Stomach (tissue), 9 donors: ENCODE measurements around the gene MOCS1. TPM values are rescaled to one million over a fixed set of nuclear protein-coding genes. Genes with fewer than 3 reads are reported as not detected.
A peak's percentile ranks its signal among the peaks of the same experiment; 100 is the strongest.

Experiments
- DNase-seq, 2 donors: peaks; one replicate each; pipeline versions ENCODE4 v3.0.0 to v3.0.0-alpha.2; 2013 to 2019
- H3K27ac ChIP-seq, 5 donors: fragments of 200-600 bp in 4 of 5; sonication (generic) in 4 of 5; one replicate each; pipeline ENCODE4 v1.5.1; 2013 to 2019; ENCODE audit warnings: mild to moderate bottlenecking in 1 of 5, moderate library complexity in 1 of 5
- H3K27me3 ChIP-seq, 3 donors: fragments of 200-600 bp; sonication (generic); one replicate each; pipeline ENCODE4 v1.5.1; 2017 to 2019; ENCODE audit warnings: mixed run types in 1 of 3
- H3K36me3 ChIP-seq, 4 donors: fragments of 200-600 bp; sonication (generic); 1 replicate in 3 of 4; 2 replicates in 1 of 4; pipeline ENCODE4 v1.5.1; 2016 to 2019
- H3K4me1 ChIP-seq, 4 donors: fragments of 200-600 bp; sonication (generic); one replicate each; pipeline ENCODE4 v1.5.1; 2016 to 2019
- H3K4me3 ChIP-seq, 4 donors: fragments of 200-600 bp; sonication (generic) in 3 of 4; one replicate each; pipeline ENCODE4 v1.5.1; 2016 to 2019; ENCODE audit warnings: mild to moderate bottlenecking in 1 of 4
- H3K9me3 ChIP-seq, 4 donors: fragments of 200-600 bp; sonication (generic); one replicate each; pipeline ENCODE4 v1.5.1; 2016 to 2019
- CTCF ChIP-seq, 7 experiments: fragments of 450-650 bp in 4 of 7; fragments of 200-600 bp in 3 of 7; sonication (generic) in 3 of 7; IDR thresholded peaks; one replicate each; pipeline ENCODE4 v1.5.1; 2016 to 2019; ENCODE audit warnings: antibody characterized with exemption in 7 of 7, control low read depth in 2 of 7, mild to moderate bottlenecking in 1 of 7
- EP300 ChIP-seq: sonication (generic); formaldehyde crosslinking; IDR thresholded peaks from one replicate; pipeline ENCODE4 v1.6.1; 2017; ENCODE audit warnings: antibody characterized with exemption
- POLR2A ChIP-seq, 4 donors: fragments of 450-650 bp; IDR thresholded peaks; one replicate each; pipeline ENCODE4 v1.6.1; 2016; ENCODE audit warnings: antibody characterized with exemption in 4 of 4, control low read depth in 2 of 4, mild to moderate bottlenecking in 1 of 4, moderate library complexity in 1 of 4
- POLR2AphosphoS5 ChIP-seq, 3 donors: sonication (generic); formaldehyde crosslinking; IDR thresholded peaks; one replicate each; pipeline ENCODE4 v1.6.1; 2016; ENCODE audit warnings: antibody characterized with exemption in 3 of 3
- WGBS, 5 donors: extraction: QIAGEN DNeasy Blood & Tissue Kit in 3 of 5; methylation state at CpG; one replicate each; pipeline versions ENCODE4 v1.1.5 to v1.1.7; 2013 to 2018; 5-methylcytosine and 5-hydroxymethylcytosine counted together
- intact Hi-C: fragments of 100-400 bp; cut with DNase I; formaldehyde crosslinking; loops from one replicate; pipeline ENCODE4 v1.15.1; 2023; ENCODE audit warnings: low total_unique reads
- polyA plus RNA-seq, 3 donors: library from polyadenylated mRNA; stranded (reverse); fragments of 200-250 nt; gene quantifications; one replicate each; pipeline ENCODE4 v1.2.3, GENCODE V29; 2013
- total RNA-seq, 5 donors: library from RNA; depleted of rRNA; stranded (reverse); fragments of >200 nt; gene quantifications; one replicate each; pipeline versions ENCODE4 v1.1.0 to v1.2.3, GENCODE V29; 2014 to 2016
- donor health status: healthy with polysubstance abuse.
- donor health status: Bipolar disorder and iron deficiency.
- donor health status: healthy.

Gene MOCS1
- total and polyA plus RNA-seq, 8 donors, result 4.0 to 15.4 (median 10.0) TPM

- no peaks in the 10 kb centered on the region for H3K9me3 ChIP-seq
- H3K4me1 ChIP-seq, result peaks cover 0 to 10% (median 0%) of the 10 kb centered on the region in 4 donors
- intact Hi-C loops, result no loop called here
- H3K4me3 ChIP-seq, result no peak overlapping the region
- no peak overlapping the region for H3K27ac ChIP-seq
- DNase-seq, result no peak
- TF ChIP-seq EP300 (no peak), POLR2AphosphoS5 (IDR thresholded peaks at IDR 0.05) (no peak), CTCF (IDR thresholded peaks at IDR 0.05) (no peak), POLR2A (IDR thresholded peaks at IDR 0.05) (no peak)
- H3K36me3 ChIP-seq, result peaks cover 8 to 79% (median 49%) of the 10 kb centered on the region in 4 donors
- no peaks in the 10 kb centered on the region for H3K27me3 ChIP-seq
- 59 to 76% (median 68%) methylated on average over 3 of the region's 3 CpGs for WGBS, 5 donors
These were observed 72.6 kb downstream of the MOCS1 start for GRCh38 chr6:39861663-39862062.

GRCh38 chr6:39859025-39859424 is 75.2 kb downstream of the MOCS1 start:
- TF ChIP-seq EP300, result no peak
- no peak for TF ChIP-seq CTCF (IDR thresholded peaks at IDR 0.05)
- TF ChIP-seq POLR2AphosphoS5 (IDR thresholded peaks at IDR 0.05), result no peak
- TF ChIP-seq POLR2A (IDR thresholded peaks at IDR 0.05), result no peak
- no peak overlapping the region for H3K4me3 ChIP-seq
- no peaks in the 10 kb centered on the region for H3K27me3 ChIP-seq
- H3K9me3 ChIP-seq, result no peaks in the 10 kb centered on the region
- DNase-seq, result no peak
- H3K4me1 ChIP-seq, result peaks cover 0 to 7% (median 0%) of the 10 kb centered on the region in 4 donors
- H3K27ac ChIP-seq, result no peak overlapping the region
- WGBS, 5 donors, result 78 to 88% (median 88%) methylated on average over 2 of the region's 2 CpGs
- peaks cover 8 to 71% (median 50%) of the 10 kb centered on the region in 4 donors for H3K36me3 ChIP-seq
- intact Hi-C loops, result no loop called here

- Histone ChIP-seq H3K9me3 (no peaks in the 10 kb centered on the region), H3K27me3 (no peaks in the 10 kb centered on the region), H3K36me3 (peaks cover 4 to 39% (median 28%) of the 10 kb centered on the region in 4 donors), H3K4me3 (no peak overlapping the region), H3K4me1 (peaks cover 0 to 34% (median 18%) of the 10 kb centered on the region in 4 donors), H3K27ac (peak overlapping the region in 4 of 5 donors; percentile 36 to 49 (median 41))
- TF ChIP-seq CTCF (IDR thresholded peaks at IDR 0.05), result no peak
- TF ChIP-seq EP300, result no peak
- TF ChIP-seq POLR2AphosphoS5 (IDR thresholded peaks at IDR 0.05), result no peak
- no peak for TF ChIP-seq POLR2A (IDR thresholded peaks at IDR 0.05)
- no peak for DNase-seq
- WGBS, 5 donors, result 77 to 88% (median 83%) methylated on average over 7 of the region's 7 CpGs
- intact Hi-C loops, result no loop called here
These were observed 78.8 kb downstream of the MOCS1 start for GRCh38 chr6:39855356-39855995.

Other genes with a start within 250 kb of the MOCS1 start
- gene KIF6, start 209.1 kb downstream of the MOCS1 start, total RNA-seq, result 1 to 10 TPM in 2 of 5 donors, under 1 TPM in 1, not detected in 2; 0.37 to 9.8 (median 1.4) TPM
- gene KIF6, start 209.1 kb downstream of the MOCS1 start, polyA plus RNA-seq, result under 1 TPM in 2 of 3 donors, not detected in 1; 0.25 to 0.37 TPM
- 10 to 100 TPM in 4 of 5 donors, 1 to 10 TPM in 1; 9.3 to 78.8 (median 35.7) TPM for gene DAAM2, start 142.1 kb downstream of the MOCS1 start, total RNA-seq
- 10 to 100 TPM; 15.1 to 18.5 (median 17.9) TPM for gene DAAM2, start 142.1 kb downstream of the MOCS1 start, polyA plus RNA-seq